HepG2 (cell line): ENCODE measurements around the gene PIK3R1. TPM values are rescaled to one million over a fixed set of nuclear protein-coding genes. Genes with fewer than 3 reads are reported as not detected.
A peak's percentile ranks its signal among the peaks of the same experiment; 100 is the strongest.

Source experiments
- CENPT ChIP-seq: sonication (generic); formaldehyde crosslinking; IDR thresholded peaks from 2 replicates; pipeline ENCODE4 v1.8.0; 2022; ENCODE audit warnings: low read depth, mild to moderate bottlenecking, moderate library complexity, missing genetic modification reagents
- CREM ChIP-seq, 2 experiments: sonication (generic) in 1 of 2; formaldehyde crosslinking in 1 of 2; IDR thresholded peaks; 2 replicates each; pipeline versions ENCODE4 v1.4.0 to v1.6.1; 2016 to 2020; ENCODE audit warnings: antibody characterized with exemption in 1 of 2, mild to moderate bottlenecking in 1 of 2, missing genetic modification reagents in 1 of 2
- FOXP4 ChIP-seq: sonication (generic); formaldehyde crosslinking; IDR thresholded peaks from 2 replicates; pipeline ENCODE4 v1.4.0; 2020; ENCODE audit warnings: missing genetic modification reagents
- GABPA ChIP-seq, 2 experiments: IDR thresholded peaks; 2 replicates each; pipeline ENCODE4 v1.6.1; 2011 to 2016; ENCODE audit warnings: low read depth in 2 of 2, low read length in 1 of 2, missing biosample characterization in 1 of 2, missing genetic modification characterization in 1 of 2
- HDAC2 ChIP-seq: sonication (generic); formaldehyde crosslinking; IDR thresholded peaks from 2 replicates; pipeline ENCODE4 v1.4.0; 2020; ENCODE audit warnings: missing genetic modification reagents
- HNF4G ChIP-seq, 2 experiments: sonication (generic) in 1 of 2; formaldehyde crosslinking in 1 of 2; IDR thresholded peaks; 2 replicates each; pipeline versions ENCODE4 v1.4.0 to v1.6.1; 2011 to 2020; ENCODE audit warnings: borderline replicate concordance in 2 of 2, low read depth in 2 of 2, mild to moderate bottlenecking in 2 of 2, low read length in 1 of 2, missing genetic modification reagents in 1 of 2, moderate library complexity in 1 of 2
- HOMEZ ChIP-seq: IDR thresholded peaks from 2 replicates; pipeline ENCODE4 v1.6.1; 2016; ENCODE audit warnings: low read depth
- HOXA7 ChIP-seq: sonication (generic); formaldehyde crosslinking; IDR thresholded peaks from 2 replicates; pipeline ENCODE4 v1.8.1; 2022; ENCODE audit warnings: mild to moderate bottlenecking, missing genetic modification reagents, moderate library complexity
- JUND ChIP-seq: sonication (generic); formaldehyde crosslinking; IDR thresholded peaks from 2 replicates; pipeline ENCODE4 v1.8.0; 2022; ENCODE audit warnings: mild to moderate bottlenecking, missing genetic modification reagents
- NCOA2 ChIP-seq: sonication (generic); formaldehyde crosslinking; IDR thresholded peaks from 2 replicates; pipeline ENCODE4 v1.8.0; 2022; ENCODE audit warnings: inconsistent platforms
- SALL1 ChIP-seq: sonication (generic); formaldehyde crosslinking; IDR thresholded peaks from 2 replicates; pipeline ENCODE4 v1.8.0; 2022; ENCODE audit warnings: mild to moderate bottlenecking, missing genetic modification reagents
- SAP130 ChIP-seq: IDR thresholded peaks from 2 replicates; pipeline ENCODE4 v1.6.1; 2016; ENCODE audit warnings: low read depth
- ZFX ChIP-seq: sonication (generic); formaldehyde crosslinking; IDR thresholded peaks from 2 replicates; pipeline ENCODE4 v1.4.0; 2020; ENCODE audit warnings: mild to moderate bottlenecking, low read depth, missing genetic modification reagents, moderate library complexity
- ZGPAT ChIP-seq: IDR thresholded peaks from 2 replicates; pipeline ENCODE4 v1.6.1; 2016; ENCODE audit warnings: mild to moderate bottlenecking
- ZNF292 ChIP-seq: sonication (generic); formaldehyde crosslinking; IDR thresholded peaks from 2 replicates; pipeline ENCODE4 v1.8.1; 2022; ENCODE audit warnings: mild to moderate bottlenecking, low read depth, missing genetic modification reagents, borderline replicate concordance
- polyA plus RNA-seq, 8 experiments: library from polyadenylated mRNA; depleted of rRNA in 3 of 8; stranded (reverse) in 7 of 8; unstranded in 1 of 8; fragments of >200 nt; fragmentation: Illumina TruSeq in 4 of 8; extraction: Trizol in 4 of 8; gene quantifications; 2 replicates each; pipeline versions ENCODE4 v1.2.1 to v1.2.3, GENCODE V29; 2011 to 2016; ENCODE audit warnings: low read depth in 4 of 8, missing spikeins in 1 of 8, mixed read lengths in 1 of 8; ENCODE audit not compliant: insufficient read depth in 1 of 8
- total RNA-seq, 5 experiments: library from RNA; depleted of rRNA; stranded (reverse); fragments of >200 nt; fragmentation: Illumina TruSeq; extraction: Trizol; gene quantifications; 2 replicates each; pipeline ENCODE4 v1.2.3, GENCODE V29; 2016; ENCODE audit warnings: low read depth in 1 of 5

PIK3R1 gene
- total and polyA plus RNA-seq, 2 of the 13 experiments (the other 11 are each of a cell fraction or from before 2014, with no cell fraction given): 8.4 to 21.3 TPM

GRCh38 chr5:68264024-68264956 is 48.7 kb downstream of the PIK3R1 start (continued):
- TF ChIP-seq CREM (IDR thresholded peaks at IDR 0.05) (peak; percentile 20; the same call in 1 of the 2 replicates), CREM (CRISPR knock-in tag; IDR thresholded peaks at IDR 0.05) (no peak), HDAC2 (peak; percentile 61), JUND (no peak), SALL1 (CRISPR knock-in tag) (peak; percentile 79), HOXA7 (CRISPR knock-in tag) (no peak), HOMEZ (CRISPR knock-in tag) (peak; percentile 90), NCOA2 (CRISPR knock-in tag) (no peak), SAP130 (peak; percentile 41; the same call in 1 of the 2 replicates), HNF4G (IDR thresholded peaks at IDR 0.05; ENCODE audit: borderline replicate concordance, low read depth, low read length) (peak; percentile 68; the same call in 1 of the 2 replicates), HNF4G (CRISPR knock-in tag; IDR thresholded peaks at IDR 0.05; ENCODE audit: borderline replicate concordance, low read depth) (peak; percentile 67; the same call in 1 of the 2 replicates), CENPT (CRISPR knock-in tag) (no peak), ZNF292 (CRISPR knock-in tag) (0 out of 2 replicates have a peak, but pooled peaks have one; percentile 20), ZFX (CRISPR knock-in tag) (peak; percentile 49; the same call in 1 of the 2 replicates), FOXP4 (CRISPR knock-in tag) (peak; percentile 55; the same call in 1 of the 2 replicates), ZGPAT (CRISPR knock-in tag) (peak; percentile 57; the same call in 1 of the 2 replicates), GABPA (IDR thresholded peaks at IDR 0.05; ENCODE audit: low read depth, low read length) (no peak), GABPA (CRISPR knock-in tag; IDR thresholded peaks at IDR 0.05; ENCODE audit: low read depth) (peak; percentile 59)
